ENCODE measurements around the gene ATR.

- TF ChIP-seq ZFX (CRISPR knock-in tag; IDR thresholded peaks at IDR 0.05) (no peak), CHD2 (IDR thresholded peaks at IDR 0.05; ENCODE audit: low read depth, low read length) (no peak), CTCF (IDR thresholded peaks at IDR 0.05 in 2 of 3, conservative IDR thresholded peaks at IDR 0.05 in 1 of 3; ENCODE audit: insufficient read depth in 2 of 3, low read depth in 1 of 3, low read length in 3 of 3) (no peak), TAF1 (IDR thresholded peaks at IDR 0.05; ENCODE audit: control insufficient read depth, extremely low read depth, insufficient read depth, low read length, severe bottlenecking) (no peak), EZH2 (IDR thresholded peaks at IDR 0.05; ENCODE audit: borderline replicate concordance, low read depth, low read length) (no peak), TBP (optimal IDR thresholded peaks at IDR 0.05; ENCODE audit: low read depth, low read length) (no peak), KAT8 (IDR thresholded peaks at IDR 0.05; ENCODE audit: low read depth) (no peak), POU5F1 (IDR thresholded peaks at IDR 0.05; ENCODE audit: borderline replicate concordance, low read depth, low read length, partially characterized antibody) (no peak)
These were observed 119.4 kb downstream of the ATR start for GRCh38 chr3:142459096-142459495.
